NCI-H1930 (cell line): Measurements from ENCODE around the gene LYZL1.
"Not testable (repeated sequence)": the region's sequence is repeated elsewhere in the genome, so short reads cannot be mapped to it uniquely, and the experiment has no call there.

ENCODE experiments used
- DNase-seq, 2 experiments: peaks; one replicate each; lab custom pipeline; 2025; lab: John Stamatoyannopoulos, UW

LYZL1 gene

DNA sequence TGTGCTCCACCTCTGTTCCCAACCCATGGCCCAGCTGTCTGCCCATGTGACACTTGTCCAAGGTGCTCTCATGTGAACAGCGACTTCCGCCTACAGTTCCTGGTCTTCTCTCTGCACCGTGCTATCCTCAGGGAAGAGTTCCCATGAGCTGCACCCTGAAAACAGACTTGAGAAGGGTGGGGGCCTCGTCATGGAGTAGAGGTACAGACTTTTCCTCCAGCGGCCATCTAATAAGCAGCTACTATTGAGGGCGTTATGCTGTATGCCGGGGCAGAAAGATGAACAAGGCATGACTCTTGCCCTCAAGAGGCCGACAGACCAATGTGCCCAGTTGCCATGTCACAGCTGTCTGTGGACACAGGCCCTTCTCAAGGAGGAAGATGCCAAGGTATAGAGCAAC, 25.4 kb upstream of the LYZL1 start:
- no peak for DNase-seq

DNA sequence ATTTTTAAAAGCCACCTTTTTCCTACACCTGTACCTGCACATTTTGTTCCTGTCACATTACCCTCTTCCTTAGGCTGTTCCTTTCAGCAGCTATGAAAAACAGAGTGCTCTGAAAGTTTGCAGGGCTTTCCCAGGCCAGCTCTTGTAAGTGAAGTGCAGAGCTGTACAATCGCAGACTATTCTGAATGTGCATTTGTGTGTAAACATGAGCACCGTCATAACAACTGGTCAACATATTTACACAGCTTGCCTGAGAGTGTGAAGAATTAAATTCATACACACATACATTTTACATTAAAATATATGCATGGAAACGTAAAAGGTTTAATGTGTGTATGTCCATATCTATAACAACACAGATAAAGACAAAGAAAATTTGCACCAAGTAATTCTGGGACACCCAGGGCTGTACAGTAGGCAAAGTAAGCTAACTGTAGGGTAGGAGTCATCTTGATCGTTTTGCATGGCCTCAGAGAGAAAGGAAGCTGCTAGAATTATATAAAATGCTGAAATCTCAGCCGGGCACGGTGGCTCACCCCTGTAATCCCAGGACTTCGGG, 23.6 kb upstream of the LYZL1 start:
- no peak for DNase-seq

GRCh38 chr10:29266641-29267040, 22.2 kb upstream of the LYZL1 start:
- no peak for DNase-seq

GRCh38 chr10:29268011-29268410, 20.9 kb upstream of the LYZL1 start:
- DNase-seq = no peak

DNA sequence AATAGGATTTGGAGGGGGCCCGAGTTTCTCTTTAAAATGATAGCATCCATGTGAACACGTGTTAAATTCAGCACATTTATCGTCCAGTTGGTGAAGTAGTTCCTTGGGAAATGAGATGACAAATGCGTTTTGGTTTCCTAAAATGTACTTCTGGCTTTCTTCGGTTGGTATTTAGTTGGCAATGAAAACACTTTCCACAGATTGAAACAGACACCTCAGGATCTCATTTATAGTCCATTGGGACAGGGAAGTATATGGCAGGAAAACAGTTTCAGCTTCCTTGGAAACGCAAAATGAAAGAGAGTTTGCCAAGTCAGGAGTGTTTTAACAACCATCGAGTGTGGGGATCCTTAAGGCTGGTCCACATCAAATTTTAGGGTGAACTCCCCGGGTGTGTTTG, 19.4 kb upstream of the LYZL1 start:
- DNase-seq = no peak

DNA sequence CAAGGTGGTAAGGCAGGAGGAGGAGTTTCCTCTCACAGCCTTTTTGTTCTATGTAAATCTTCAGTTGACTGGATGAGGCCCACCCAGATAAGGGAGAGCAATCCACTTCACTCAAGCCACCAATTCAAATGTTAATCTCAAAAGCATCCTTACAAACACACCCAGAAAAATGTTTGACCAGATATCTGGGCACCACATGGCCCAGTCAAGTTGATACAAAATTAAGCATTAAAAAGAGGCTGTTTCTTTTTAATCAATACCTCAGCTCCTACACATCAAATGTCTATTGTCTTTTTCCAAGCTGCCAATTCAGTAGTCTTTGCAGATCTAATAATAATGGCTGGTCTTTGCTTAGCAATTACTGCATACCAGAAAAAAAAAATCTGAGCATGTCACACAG, 18.0 kb upstream of the LYZL1 start:
- DNase-seq = no peak

DNA sequence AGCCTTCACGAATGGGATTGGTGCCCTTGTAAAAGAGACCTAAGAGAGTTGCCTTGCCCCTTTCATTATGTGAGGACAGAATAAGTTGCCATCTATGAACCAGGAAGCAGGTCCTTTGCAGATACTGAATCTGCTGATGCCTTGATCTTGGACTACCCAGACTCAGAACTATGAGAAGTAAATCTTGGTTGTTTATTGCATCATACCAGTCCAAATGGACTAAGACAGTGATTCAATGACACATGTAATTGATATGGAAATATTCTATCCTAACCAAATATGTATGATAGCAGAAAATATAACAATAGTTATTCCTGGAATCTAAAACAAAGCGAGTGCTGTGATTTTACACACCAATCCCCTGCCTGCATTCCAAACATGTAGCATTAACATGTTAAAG, 17.0 kb upstream of the LYZL1 start:
- DNase-seq = no peak

DNA sequence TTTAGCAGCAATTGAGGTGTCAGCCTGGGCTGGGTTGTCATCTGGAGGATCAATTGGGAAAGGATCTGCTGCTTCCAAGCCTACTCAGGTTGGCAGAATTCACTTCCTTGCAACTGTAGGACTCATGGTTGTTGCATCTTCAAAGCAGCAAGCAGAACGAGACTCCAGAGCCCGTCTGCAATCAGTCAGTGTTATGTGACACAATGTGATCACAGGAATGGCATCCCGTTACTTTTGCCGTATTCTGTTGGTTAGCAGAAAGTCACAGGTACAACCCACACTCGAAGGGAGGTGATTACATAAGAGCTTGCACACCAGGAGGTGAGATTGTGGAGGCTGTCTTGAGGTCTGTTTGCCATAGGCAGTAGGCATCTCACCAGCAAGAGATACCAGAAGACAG, 15.4 kb upstream of the LYZL1 start:
- no peak for DNase-seq

GRCh38 chr10:29276251-29276850, 12.5 kb upstream of the LYZL1 start:
- DNase-seq = no peak

DNA sequence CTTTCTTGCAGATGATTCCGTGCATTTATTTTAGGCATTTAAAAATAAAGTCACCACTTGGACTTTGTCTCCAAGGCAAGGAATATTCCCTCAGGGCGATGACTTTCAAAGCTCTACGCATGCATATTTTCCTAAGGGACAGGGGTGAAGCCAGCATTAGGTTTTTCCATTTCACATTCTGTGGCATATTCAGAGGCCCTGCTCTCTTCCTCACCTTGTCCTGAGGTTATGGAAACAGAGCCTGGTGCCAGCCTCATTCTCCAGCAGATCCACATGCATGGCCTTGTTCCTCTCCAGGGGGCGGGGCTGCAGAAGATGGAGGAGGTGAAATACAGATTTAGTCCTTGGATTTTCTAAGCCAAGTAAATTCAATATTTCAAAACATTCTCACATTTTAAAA, 11.6 kb upstream of the LYZL1 start:
- no peak for DNase-seq

GRCh38 chr10:29279779-29280487, 8.9 kb upstream of the LYZL1 start:
- DNase-seq = no peak

- DNase-seq = no peak
These were observed 8.4 kb upstream of the LYZL1 start for GRCh38 chr10:29280488-29280840.

DNA sequence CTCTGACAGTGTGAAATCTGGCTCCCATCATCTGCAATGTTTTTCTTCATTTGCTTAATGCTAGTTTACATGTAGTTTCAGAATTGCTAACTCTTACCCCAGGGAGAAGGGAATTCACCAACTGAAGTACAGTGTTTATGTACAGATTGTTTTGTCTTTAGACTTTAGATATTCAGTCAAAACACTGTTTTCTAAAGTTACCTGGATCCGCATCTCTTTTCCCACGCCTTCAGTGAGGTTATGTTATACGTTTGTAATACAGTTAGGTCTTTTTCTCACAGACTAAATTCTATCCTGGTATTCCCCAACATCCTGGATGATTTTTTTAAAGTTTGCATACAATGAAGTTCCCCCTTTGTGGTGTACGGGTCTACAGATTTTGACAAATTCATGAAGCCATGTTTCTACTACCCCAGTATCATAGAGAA, 3.2 kb upstream of the LYZL1 start:
- no peak for DNase-seq

DNA sequence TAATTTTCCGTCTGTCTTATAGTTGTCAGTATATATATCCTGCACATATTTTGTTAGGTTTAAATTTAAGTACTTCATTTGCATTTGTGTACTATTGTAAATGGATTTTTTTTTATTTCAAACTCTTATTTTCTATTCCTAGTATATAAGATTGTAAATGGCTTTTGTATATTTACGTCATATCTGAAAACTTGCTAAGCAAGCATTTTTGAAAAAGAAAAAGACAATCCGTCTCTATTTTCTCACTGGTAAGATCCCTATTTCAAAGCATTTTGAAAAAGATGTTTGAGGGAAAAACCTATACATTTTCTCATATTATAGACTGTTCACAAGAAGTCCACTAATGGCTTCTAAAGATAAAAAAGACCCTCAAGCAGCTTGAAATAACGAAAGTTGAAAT, 1.2 kb upstream of the LYZL1 start:
- no peak for DNase-seq

DNA sequence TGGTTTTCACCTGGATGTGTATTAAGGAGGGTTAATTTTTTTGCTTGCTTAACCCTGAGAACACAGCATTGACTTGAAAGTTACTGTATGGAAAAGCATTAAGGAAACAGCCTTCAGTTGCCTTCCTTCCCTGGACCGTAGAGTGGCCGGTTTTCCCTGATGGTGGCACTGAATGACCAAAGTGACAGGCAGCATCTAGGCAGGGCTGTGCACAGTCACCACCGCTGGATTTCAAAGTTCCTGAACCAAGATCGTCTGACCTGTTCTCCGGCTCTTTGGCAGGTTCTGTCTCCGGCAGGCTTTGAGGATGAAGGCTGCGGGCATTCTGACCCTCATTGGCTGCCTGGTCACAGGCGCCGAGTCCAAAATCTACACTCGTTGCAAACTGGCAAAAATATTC, 2.7 kb downstream of the LYZL1 start:
- not testable (repeated sequence) for DNase-seq

DNA sequence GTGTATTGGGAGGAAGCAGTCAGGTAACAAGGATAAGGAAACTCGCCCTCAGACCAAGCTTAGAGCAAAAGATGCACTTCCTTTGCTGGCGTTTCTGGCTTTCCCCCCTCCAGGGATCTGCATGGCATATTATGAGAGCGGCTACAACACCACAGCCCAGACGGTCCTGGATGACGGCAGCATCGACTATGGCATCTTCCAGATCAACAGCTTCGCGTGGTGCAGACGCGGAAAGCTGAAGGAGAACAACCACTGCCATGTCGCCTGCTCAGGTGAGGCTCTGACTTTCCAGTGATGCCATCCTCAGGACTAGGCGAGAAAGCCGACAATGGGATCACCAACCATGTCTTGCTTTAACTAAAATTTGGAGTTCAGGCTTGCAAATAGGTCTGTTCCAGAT, 3.5 kb downstream of the LYZL1 start:
- DNase-seq = not testable (repeated sequence)

DNA sequence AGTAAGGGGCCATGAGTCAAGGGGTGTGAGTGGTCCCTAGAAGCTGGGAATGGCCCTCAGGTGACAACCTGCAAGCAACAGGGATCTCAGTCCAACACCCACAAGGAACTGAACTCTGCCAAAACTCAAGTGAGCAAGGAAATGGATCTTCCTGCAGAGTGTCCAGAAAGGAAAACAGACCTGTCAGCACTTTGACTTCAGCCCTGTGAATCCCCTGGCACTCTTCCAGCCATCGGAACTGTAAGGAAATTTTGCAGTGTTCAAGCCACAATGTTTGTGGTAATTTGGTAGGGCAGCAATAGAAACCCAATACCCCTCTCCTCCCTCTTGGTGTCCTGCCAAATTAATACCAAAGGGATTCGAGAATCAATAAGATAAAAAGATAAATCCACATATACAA, 6.9 kb downstream of the LYZL1 start:
- DNase-seq = no peak

- DNase-seq = no peak
These were observed 8.8 kb downstream of the LYZL1 start for GRCh38 chr10:29297678-29298077.

GRCh38 chr10:29301359-29301910, 12.6 kb downstream of the LYZL1 start:
- DNase-seq = no peak

DNA sequence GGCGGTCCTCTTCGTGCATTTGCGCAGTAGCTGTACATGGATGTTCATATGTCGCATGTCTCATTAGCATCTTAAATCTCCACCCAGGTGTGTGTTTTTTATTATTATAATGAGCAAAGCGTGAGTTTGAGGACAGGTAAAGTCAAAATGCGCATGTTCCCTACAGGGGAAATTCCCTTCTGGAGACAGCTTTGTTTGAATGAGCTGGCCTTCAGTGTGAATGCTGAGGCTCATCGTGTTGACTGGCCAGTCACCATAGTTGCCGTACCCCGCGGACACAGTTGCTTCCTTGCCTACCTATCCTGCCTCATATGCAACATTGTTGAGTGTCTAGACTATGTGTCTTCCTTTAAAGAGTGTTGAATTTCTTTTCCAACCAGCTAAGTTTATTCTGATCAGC, 13.6 kb downstream of the LYZL1 start:
- DNase-seq = no peak

DNA sequence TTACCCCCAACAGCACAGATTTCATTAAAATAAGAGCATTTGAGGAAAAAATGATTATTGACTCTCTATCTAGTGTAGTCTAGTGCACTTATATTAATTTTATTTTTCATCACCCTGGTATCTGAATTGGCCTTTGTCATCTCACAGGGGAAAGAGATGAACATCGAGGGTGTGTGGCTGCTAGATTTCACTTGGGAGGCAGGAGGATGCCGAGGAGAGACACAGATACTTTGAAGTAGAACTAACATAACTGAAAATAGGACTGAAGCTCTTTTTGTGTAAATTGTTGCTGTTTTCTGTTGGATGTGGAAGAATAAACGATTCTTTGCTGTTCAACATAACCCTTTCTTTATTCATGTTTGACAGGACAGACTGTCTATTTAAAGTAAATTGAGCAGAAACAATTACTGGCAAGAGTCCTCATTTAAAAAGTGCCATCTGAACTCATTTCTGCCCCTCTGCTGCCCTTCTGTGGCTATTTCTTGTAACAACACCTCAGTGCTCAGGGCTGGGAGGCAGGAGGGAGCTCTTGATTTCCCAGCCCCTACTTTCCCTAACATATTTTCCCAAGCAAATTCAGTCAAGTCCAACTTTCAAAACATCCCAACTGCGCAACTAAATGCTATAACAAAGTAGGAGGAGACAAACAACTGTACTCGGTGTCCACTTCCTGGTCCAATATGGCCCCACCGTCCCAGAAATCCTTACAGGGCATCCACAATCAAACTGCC, 15.6 kb downstream of the LYZL1 start:
- DNase-seq = no peak

DNA sequence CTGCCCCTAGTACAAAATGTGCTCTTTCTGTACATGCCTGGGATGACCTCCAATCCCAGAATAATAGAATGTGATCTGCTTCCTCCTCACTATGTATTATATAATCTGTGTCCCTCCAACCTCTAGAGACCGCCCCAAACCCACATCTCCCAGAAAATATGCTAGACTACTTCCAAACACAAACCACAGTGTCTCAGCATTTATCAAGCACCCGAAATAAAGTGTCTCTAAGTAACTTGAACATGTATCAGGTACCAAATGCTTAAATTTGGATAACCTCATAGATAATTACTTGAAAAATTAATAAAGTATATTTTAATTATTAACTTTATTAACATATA, 16.1 kb downstream of the LYZL1 start:
- no peak for DNase-seq

- DNase-seq = no peak
These were observed 17.8 kb downstream of the LYZL1 start for GRCh38 chr10:29306688-29307087.
